ENCODE results near the gene PRKCE. TPM values are rescaled to one million over a fixed set of nuclear protein-coding genes. Genes with fewer than 3 reads are reported as not detected.
A peak's percentile ranks its signal among the peaks of the same experiment; 100 is the strongest.

The PRKCE gene
- total and polyA plus RNA-seq, 2 experiments from 2014 or later, result 9.6 to 11.9 TPM

GRCh38 chr2:46230115-46230571, 578.7 kb downstream of the PRKCE start:
- Histone ChIP-seq H2AFZ (peak overlapping the region; percentile 35), H3K27me3 (no peaks in the 10 kb centered on the region), H3K4me3 (no peak overlapping the region), H3K4me2 (no peak overlapping the region), H3K9me2 (replicated peaks; ENCODE audit: insufficient read depth) (no peaks in the 10 kb centered on the region), H3K27ac (peak overlapping the region; percentile 76), H4K20me1 (ENCODE audit: insufficient read depth, poor library complexity, severe bottlenecking) (no peaks in the 10 kb centered on the region), H3K4me1 (ENCODE audit: insufficient read depth) (peaks cover 12% of the 10 kb centered on the region), H3K9me3 (ENCODE audit: low read depth) (no peaks in the 10 kb centered on the region), H3K79me2 (no peaks in the 10 kb centered on the region), H3K36me3 (replicated peaks; ENCODE audit: insufficient read depth, low read depth) (no peaks in the 10 kb centered on the region)
- WGBS (ENCODE audit: low lambda C conversion rate, missing lambda C conversion rate), result 90% methylated on average over 6 of the region's 6 CpGs
- TF ChIP-seq EZH2phosphoT487 (IDR thresholded peaks at IDR 0.05; ENCODE audit: low read depth, severe bottlenecking, unreplicated experiment) (no peak), CTCF (IDR thresholded peaks at IDR 0.05; ENCODE audit: poor library complexity) (no peak), EZH2 (IDR thresholded peaks at IDR 0.05; ENCODE audit: borderline replicate concordance) (no peak)
- peak; percentile 21 for DNase-seq (ENCODE audit: low spot score)

GRCh38 chr2:46230677-46231425, 579.4 kb downstream of the PRKCE start:
- Histone ChIP-seq H3K27ac (no peak overlapping the region), H3K9me3 (ENCODE audit: low read depth) (no peaks in the 10 kb centered on the region), H3K4me1 (ENCODE audit: insufficient read depth) (peaks cover 12% of the 10 kb centered on the region), H3K27me3 (no peaks in the 10 kb centered on the region), H3K4me3 (no peak overlapping the region), H3K4me2 (no peak overlapping the region), H4K20me1 (ENCODE audit: insufficient read depth, poor library complexity, severe bottlenecking) (no peaks in the 10 kb centered on the region), H2AFZ (no peak overlapping the region), H3K9me2 (replicated peaks; ENCODE audit: insufficient read depth) (no peaks in the 10 kb centered on the region), H3K79me2 (no peaks in the 10 kb centered on the region), H3K36me3 (replicated peaks; ENCODE audit: insufficient read depth, low read depth) (no peaks in the 10 kb centered on the region)
- TF ChIP-seq EZH2phosphoT487 (IDR thresholded peaks at IDR 0.05; ENCODE audit: low read depth, severe bottlenecking, unreplicated experiment) (no peak), EZH2 (IDR thresholded peaks at IDR 0.05; ENCODE audit: borderline replicate concordance) (no peak), CTCF (IDR thresholded peaks at IDR 0.05; ENCODE audit: poor library complexity) (no peak)
- 84% methylated on average over 4 of the region's 4 CpGs for WGBS (ENCODE audit: low lambda C conversion rate, missing lambda C conversion rate)
- no peak for DNase-seq (ENCODE audit: low spot score)

- no peak for DNase-seq (ENCODE audit: low spot score)
- no peaks in the 10 kb centered on the region for H3K9me2 ChIP-seq (replicated peaks; ENCODE audit: insufficient read depth)
- WGBS (ENCODE audit: low lambda C conversion rate, missing lambda C conversion rate), result 94% methylated on average over 5 of the region's 5 CpGs
Measured at GRCh38 chr2:46231721-46232120, 580.2 kb downstream of the PRKCE start.

More at GRCh38 chr2:46231721-46232120, 580.2 kb downstream of the PRKCE start:
- no peak overlapping the region for H3K4me3 ChIP-seq
- H3K27me3 ChIP-seq, result no peaks in the 10 kb centered on the region
- no peaks in the 10 kb centered on the region for H3K9me3 ChIP-seq (ENCODE audit: low read depth)
- H3K4me1 ChIP-seq (ENCODE audit: insufficient read depth), result peaks cover 12% of the 10 kb centered on the region
- H3K36me3 ChIP-seq (replicated peaks; ENCODE audit: insufficient read depth, low read depth), result no peaks in the 10 kb centered on the region
- no peak overlapping the region for H3K27ac ChIP-seq
- no peaks in the 10 kb centered on the region for H3K79me2 ChIP-seq
- no peak overlapping the region for H3K4me2 ChIP-seq
- H2AFZ ChIP-seq, result no peak overlapping the region
- TF ChIP-seq EZH2 (IDR thresholded peaks at IDR 0.05; ENCODE audit: borderline replicate concordance) (no peak), EZH2phosphoT487 (IDR thresholded peaks at IDR 0.05; ENCODE audit: low read depth, severe bottlenecking, unreplicated experiment) (no peak), CTCF (IDR thresholded peaks at IDR 0.05; ENCODE audit: poor library complexity) (no peak)
- H4K20me1 ChIP-seq (ENCODE audit: insufficient read depth, poor library complexity, severe bottlenecking), result no peaks in the 10 kb centered on the region
